ENCODE results near the gene TRIM13. TPM values are rescaled to one million over a fixed set of nuclear protein-coding genes. Genes with fewer than 3 reads are reported as not detected.

The TRIM13 gene
- total RNA-seq, 6 experiments from 2014 or later, result 5.6 to 10.8 (median 7.3) TPM

- no peaks in the 10 kb centered on the region for H3K9me3 ChIP-seq
- 64% methylated on average over 4 of the region's 4 CpGs for WGBS (ENCODE audit: insufficient coverage, low coverage, low lambda C conversion rate, missing lambda C conversion rate)
- DNase-seq (no peak), ATAC-seq (peak; percentile 80 to 92 (median 89))
- no peaks in the 10 kb centered on the region for H3K27me3 ChIP-seq
- peak overlapping the region; percentile 5 to 13 (median 6) for H3K4me3 ChIP-seq
- peaks cover 0 to 12% (median 6%) of the 10 kb centered on the region in 4 donors for H3K4me1 ChIP-seq
- H3K27ac ChIP-seq, result peak overlapping the region; percentile 41 to 67 (median 58)
- no peaks in the 10 kb centered on the region for H3K36me3 ChIP-seq
- intact Hi-C loops (cut with DNase I), result no loop called here
- TF ChIP-seq CTCF (IDR thresholded peaks at IDR 0.05), result no peak
- TF ChIP-seq POLR2A (IDR thresholded peaks at IDR 0.05), result no peak
Measured at GRCh38 chr13:49972709-49973108, 24.1 kb upstream of the TRIM13 start.

GRCh38 chr13:49975826-49976225, 21.0 kb upstream of the TRIM13 start:
- H3K4me1 ChIP-seq, result peaks cover 0 to 12% (median 6%) of the 10 kb centered on the region in 4 donors
- WGBS (ENCODE audit: insufficient coverage, low coverage, low lambda C conversion rate, missing lambda C conversion rate), result 100% methylated on average over 1 of the region's 1 CpG
- ATAC-seq (no peak), DNase-seq (no peak)
- intact Hi-C loops (cut with DNase I), result no loop called here
- H3K4me3 ChIP-seq, result no peak overlapping the region
- TF ChIP-seq POLR2A (IDR thresholded peaks at IDR 0.05) (no peak), CTCF (IDR thresholded peaks at IDR 0.05) (no peak)
- H3K27ac ChIP-seq, result no peak overlapping the region
- H3K27me3 ChIP-seq, result no peaks in the 10 kb centered on the region
- no peaks in the 10 kb centered on the region for H3K9me3 ChIP-seq
- no peaks in the 10 kb centered on the region for H3K36me3 ChIP-seq

- DNase-seq, result peak; percentile 66 to 72 (median 70)
- no peaks in the 10 kb centered on the region for H3K27me3 ChIP-seq
- WGBS (ENCODE audit: insufficient coverage, low coverage, low lambda C conversion rate, missing lambda C conversion rate), result 40% methylated on average over 8 of the region's 8 CpGs
- TF ChIP-seq POLR2A (IDR thresholded peaks at IDR 0.05) (no peak), CTCF (IDR thresholded peaks at IDR 0.05) (peak; percentile 85 to 90 (median 89))
- intact Hi-C loops (cut with DNase I), result no loop called here
- H3K36me3 ChIP-seq, result no peaks in the 10 kb centered on the region
- H3K27ac ChIP-seq, result no peak overlapping the region
- no peaks in the 10 kb centered on the region for H3K9me3 ChIP-seq
- no peak overlapping the region for H3K4me3 ChIP-seq
- peak; percentile 88 to 91 (median 89) for ATAC-seq
- H3K4me1 ChIP-seq, result peaks cover 0 to 12% (median 6%) of the 10 kb centered on the region in 4 donors
Measured at GRCh38 chr13:49976314-49977258, 20.3 kb upstream of the TRIM13 start.

DNA sequence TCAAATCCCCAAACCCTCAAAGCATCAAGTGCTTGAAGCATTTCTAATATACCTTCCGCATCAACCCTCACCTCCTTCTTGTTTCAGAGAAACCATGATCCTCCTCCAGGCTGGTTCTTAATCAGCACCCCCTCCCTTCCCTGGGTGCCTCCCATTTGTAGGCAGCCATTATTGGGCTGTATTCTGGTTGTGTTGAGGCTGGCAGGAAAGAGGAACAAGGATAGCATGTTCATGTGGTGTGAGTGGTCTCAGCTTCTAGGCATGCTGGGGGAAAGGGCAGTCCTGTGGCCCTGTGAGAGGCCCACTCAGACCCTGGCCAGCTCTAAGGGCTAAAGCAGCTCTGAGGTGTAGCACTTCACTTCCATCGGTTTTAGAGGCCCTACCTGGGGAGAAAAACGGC, 18.9 kb upstream of the TRIM13 start:
- Histone ChIP-seq H3K36me3 (no peaks in the 10 kb centered on the region), H3K27me3 (no peaks in the 10 kb centered on the region), H3K27ac (no peak overlapping the region), H3K4me1 (peaks cover 0 to 6% (median 2%) of the 10 kb centered on the region in 4 donors), H3K9me3 (no peaks in the 10 kb centered on the region), H3K4me3 (no peak overlapping the region)
- ATAC-seq, result no peak
- DNase-seq, result no peak
- intact Hi-C loops (cut with DNase I), result no loop called here
- 85% methylated on average over 3 of the region's 3 CpGs for WGBS (ENCODE audit: insufficient coverage, low coverage, low lambda C conversion rate, missing lambda C conversion rate)
- TF ChIP-seq POLR2A (IDR thresholded peaks at IDR 0.05), result no peak
- TF ChIP-seq CTCF (IDR thresholded peaks at IDR 0.05), result no peak
